Inferior parietal cortex (tissue), 1 donor: ENCODE results near the gene CTNND1.
A peak's percentile ranks its signal among the peaks of the same experiment; 100 is the strongest.
"Not testable (repeated sequence)": the region's sequence is repeated elsewhere in the genome, so short reads cannot be mapped to it uniquely, and the experiment has no call there.

ENCODE experiments used
- DNase-seq: peaks from one replicate; pipeline ENCODE4 v3.0.0-alpha.2; 2016; ENCODE audit errors: extremely low spot score

The CTNND1 gene

GRCh38 chr11:57791321-57792059 lies 29.9 kb downstream of the CTNND1 start:
- DNase-seq: no peak

GRCh38 chr11:57792060-57792541 lies 30.5 kb downstream of the CTNND1 start:
- no peak for DNase-seq

GRCh38 chr11:57792870-57793269 lies 31.3 kb downstream of the CTNND1 start:
- DNase-seq: no peak

GRCh38 chr11:57793351-57794115 lies 31.9 kb downstream of the CTNND1 start:
- no peak for DNase-seq

GRCh38 chr11:57798905-57799559 lies 37.4 kb downstream of the CTNND1 start:
- no peak for DNase-seq

GRCh38 chr11:57800444-57801182 lies 39.0 kb downstream of the CTNND1 start:
- peak; percentile 87 for DNase-seq

GRCh38 chr11:57801183-57801485 lies 39.5 kb downstream of the CTNND1 start:
- no peak for DNase-seq

- DNase-seq: no peak
Observed at GRCh38 chr11:57802411-57802810, 40.8 kb downstream of the CTNND1 start.

- no peak for DNase-seq
Observed at GRCh38 chr11:57804466-57804865, 42.9 kb downstream of the CTNND1 start.

GRCh38 chr11:57805780-57806179 lies 44.2 kb downstream of the CTNND1 start:
- no peak for DNase-seq

- peak; percentile 61 for DNase-seq
Observed at GRCh38 chr11:57812634-57813033, 51.0 kb downstream of the CTNND1 start.

GRCh38 chr11:57815476-57815875 lies 53.9 kb downstream of the CTNND1 start:
- no peak for DNase-seq

- no peak for DNase-seq
Observed at GRCh38 chr11:57815877-57816276, 54.3 kb downstream of the CTNND1 start.

- DNase-seq: no peak
Observed at GRCh38 chr11:57818812-57819211, 57.2 kb downstream of the CTNND1 start.

- no peak for DNase-seq
Observed at GRCh38 chr11:57819252-57819979, 57.8 kb downstream of the CTNND1 start.

- DNase-seq: no peak
Observed at GRCh38 chr11:57823859-57824258, 62.3 kb downstream of the CTNND1 start.

GRCh38 chr11:57834852-57835251 lies 73.2 kb downstream of the CTNND1 start:
- no peak for DNase-seq

- not testable (repeated sequence) for DNase-seq
Observed at GRCh38 chr11:57838609-57839008, 77.0 kb downstream of the CTNND1 start.

GRCh38 chr11:57842873-57843272 lies 81.3 kb downstream of the CTNND1 start:
- no peak for DNase-seq

GRCh38 chr11:57867966-57868365 lies 106.4 kb downstream of the CTNND1 start:
- no peak for DNase-seq

- DNase-seq: no peak
Observed at GRCh38 chr11:57868491-57868890, 106.9 kb downstream of the CTNND1 start.
